ENCODE measurements around the gene BPIFB6. TPM values are rescaled to one million over a fixed set of nuclear protein-coding genes. Genes with fewer than 3 reads are reported as not detected.

Gene BPIFB6
- total and polyA plus RNA-seq, 9 donors: not detected

DNA sequence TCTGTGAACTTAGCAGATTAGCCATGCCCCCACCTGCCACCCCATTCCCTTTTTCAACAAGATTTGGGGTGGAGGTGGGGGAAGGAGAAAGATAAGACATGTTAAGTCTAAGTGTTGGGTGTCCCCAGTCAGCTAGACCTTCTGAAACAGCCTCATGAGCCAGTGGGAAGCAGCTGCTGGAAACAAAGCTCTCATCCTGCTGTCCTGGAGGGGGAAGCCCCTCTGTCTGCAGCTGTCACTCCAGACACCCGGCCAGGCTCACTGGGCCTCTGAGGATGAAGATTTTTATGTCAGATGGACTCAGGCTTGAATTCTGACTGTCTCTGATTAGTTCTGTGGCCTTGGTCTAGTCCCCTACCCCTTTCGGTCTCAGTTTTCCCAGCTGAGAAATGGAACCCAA is 23.3 kb downstream of the BPIFB6 start:
- intact Hi-C loops (cut with DNase I): no loop called here
- 78 to 81% (median 81%) methylated on average over 2 of the region's 2 CpGs for WGBS, 3 donors
- no peaks in the 10 kb centered on the region for H3K9me3 ChIP-seq

DNA sequence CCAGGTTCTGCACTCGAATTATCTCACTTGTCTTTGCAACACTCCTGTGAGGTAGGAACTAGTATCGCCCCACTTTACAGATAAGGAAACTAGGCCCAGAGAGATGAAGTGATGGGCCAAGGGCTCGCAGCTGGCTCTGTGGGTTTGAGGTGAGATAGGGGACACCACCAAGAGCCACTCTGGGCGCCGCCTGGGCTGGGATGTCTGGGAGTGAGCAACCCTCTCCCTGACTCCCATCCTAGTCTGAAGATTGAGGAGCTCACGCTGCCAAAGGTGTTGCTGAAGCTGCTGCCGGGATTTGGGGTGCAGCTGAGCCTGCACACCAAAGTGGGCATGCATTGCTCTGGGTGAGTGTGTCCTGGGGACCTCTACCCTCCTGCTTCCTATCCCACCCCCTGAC is 27.7 kb downstream of the BPIFB6 start:
- H3K4me1 ChIP-seq (ENCODE audit: insufficient read depth): no peaks in the 10 kb centered on the region
- WGBS, 3 donors: 69 to 76% (median 73%) methylated on average over 7 of the region's 7 CpGs
- no peak for DNase-seq
- H3K27ac ChIP-seq: no peak overlapping the region
- no peaks in the 10 kb centered on the region for H3K36me3 ChIP-seq
- H3K9me3 ChIP-seq: no peaks in the 10 kb centered on the region
- H3K27me3 ChIP-seq: no peaks in the 10 kb centered on the region
- intact Hi-C loops (cut with DNase I): no loop called here
- TF ChIP-seq POLR2A (IDR thresholded peaks at IDR 0.05) (no peak), EP300 (IDR thresholded peaks at IDR 0.05) (no peak)
- TF ChIP-seq, protein P1, sequence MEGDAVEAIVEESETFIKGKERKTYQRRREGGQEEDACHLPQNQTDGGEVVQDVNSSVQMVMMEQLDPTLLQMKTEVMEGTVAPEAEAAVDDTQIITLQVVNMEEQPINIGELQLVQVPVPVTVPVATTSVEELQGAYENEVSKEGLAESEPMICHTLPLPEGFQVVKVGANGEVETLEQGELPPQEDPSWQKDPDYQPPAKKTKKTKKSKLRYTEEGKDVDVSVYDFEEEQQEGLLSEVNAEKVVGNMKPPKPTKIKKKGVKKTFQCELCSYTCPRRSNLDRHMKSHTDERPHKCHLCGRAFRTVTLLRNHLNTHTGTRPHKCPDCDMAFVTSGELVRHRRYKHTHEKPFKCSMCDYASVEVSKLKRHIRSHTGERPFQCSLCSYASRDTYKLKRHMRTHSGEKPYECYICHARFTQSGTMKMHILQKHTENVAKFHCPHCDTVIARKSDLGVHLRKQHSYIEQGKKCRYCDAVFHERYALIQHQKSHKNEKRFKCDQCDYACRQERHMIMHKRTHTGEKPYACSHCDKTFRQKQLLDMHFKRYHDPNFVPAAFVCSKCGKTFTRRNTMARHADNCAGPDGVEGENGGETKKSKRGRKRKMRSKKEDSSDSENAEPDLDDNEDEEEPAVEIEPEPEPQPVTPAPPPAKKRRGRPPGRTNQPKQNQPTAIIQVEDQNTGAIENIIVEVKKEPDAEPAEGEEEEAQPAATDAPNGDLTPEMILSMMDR (IDR thresholded peaks at IDR 0.05): no peak
- no peak overlapping the region for H3K4me3 ChIP-seq

More for the DNA sequence above, 23.3 kb downstream of the BPIFB6 start:
- Histone ChIP-seq H3K36me3 (no peaks in the 10 kb centered on the region), H3K27me3 (no peaks in the 10 kb centered on the region), H3K27ac (no peak overlapping the region), H3K4me3 (no peak overlapping the region), H3K4me1 (ENCODE audit: insufficient read depth) (no peaks in the 10 kb centered on the region)
- TF ChIP-seq POLR2A (IDR thresholded peaks at IDR 0.05): no peak
- TF ChIP-seq, protein P1 (IDR thresholded peaks at IDR 0.05): no peak
- TF ChIP-seq EP300 (IDR thresholded peaks at IDR 0.05): no peak
- no peak for DNase-seq

DNA sequence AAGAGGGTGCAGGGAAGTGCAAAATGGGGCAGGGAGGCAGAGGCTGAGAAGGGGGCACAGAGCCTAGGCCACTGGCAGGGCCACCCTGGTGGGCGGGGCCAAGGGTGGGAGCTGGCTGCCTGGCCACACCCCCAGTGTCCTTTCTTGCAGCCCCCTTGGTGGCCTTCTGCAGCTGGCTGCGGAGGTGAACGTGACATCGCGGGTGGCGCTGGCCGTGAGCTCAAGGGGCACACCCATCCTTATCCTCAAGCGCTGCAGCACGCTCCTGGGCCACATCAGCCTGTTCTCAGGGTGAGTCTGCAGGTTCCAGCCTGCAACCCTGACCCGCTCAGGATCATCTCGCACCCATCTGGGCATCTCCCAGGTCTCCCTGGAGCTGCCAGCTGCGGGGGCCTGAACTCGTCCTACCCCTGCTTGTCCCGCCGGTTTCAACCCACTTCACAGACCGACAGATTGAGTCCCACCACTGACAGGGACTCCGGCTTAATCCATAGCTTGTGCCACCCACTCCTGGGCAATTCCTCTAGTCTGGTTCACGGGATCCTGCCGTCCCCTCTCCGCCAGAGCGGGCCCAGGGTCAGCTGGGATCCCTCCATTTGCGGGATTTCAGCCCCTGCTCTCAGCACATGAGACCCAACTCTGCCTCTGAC is 28.4 kb downstream of the BPIFB6 start:
- no peaks in the 10 kb centered on the region for H3K36me3 ChIP-seq
- no peak for DNase-seq
- no peaks in the 10 kb centered on the region for H3K9me3 ChIP-seq
- H3K27ac ChIP-seq: no peak overlapping the region
- H3K4me1 ChIP-seq (ENCODE audit: insufficient read depth): no peaks in the 10 kb centered on the region
- H3K27me3 ChIP-seq: no peaks in the 10 kb centered on the region
- intact Hi-C loops (cut with DNase I): loop anchor here in 1 of 4 donors (10.0 kb wide), 1 partner anchor 55 kb away; the partner anchor contains the start of genes BPIFB2 and SUN5
- H3K4me3 ChIP-seq: no peak overlapping the region
- 89 to 93% (median 91%) methylated on average over 22 of the region's 22 CpGs for WGBS, 3 donors
- TF ChIP-seq, protein P1 (IDR thresholded peaks at IDR 0.05): no peak
- TF ChIP-seq EP300 (IDR thresholded peaks at IDR 0.05): no peak
- no peak for TF ChIP-seq POLR2A (IDR thresholded peaks at IDR 0.05)

DNA sequence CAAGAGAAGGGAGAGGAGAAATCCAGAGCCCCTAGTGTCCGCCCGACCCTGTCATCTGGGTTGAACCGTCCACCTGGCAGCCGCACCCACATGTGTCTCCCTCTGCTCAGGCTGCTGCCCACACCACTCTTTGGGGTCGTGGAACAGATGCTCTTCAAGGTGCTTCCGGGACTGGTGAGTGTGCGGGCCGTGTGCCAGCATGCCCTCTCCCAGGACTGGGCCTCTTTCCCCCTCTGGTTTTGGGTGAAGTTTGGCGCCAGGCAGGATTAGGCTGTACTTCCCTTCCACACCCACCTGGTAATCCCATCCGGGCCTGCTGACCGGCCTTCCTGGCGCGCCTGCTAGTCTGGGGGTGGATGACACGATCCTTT is 30.2 kb downstream of the BPIFB6 start:
- intact Hi-C loops (cut with DNase I): loop anchor here in 1 of 4 donors (10.0 kb wide), 1 partner anchor 57 kb away; the partner anchor contains the start of genes BPIFB2 and SUN5
- Histone ChIP-seq H3K27me3 (no peaks in the 10 kb centered on the region), H3K4me1 (ENCODE audit: insufficient read depth) (no peaks in the 10 kb centered on the region), H3K9me3 (no peaks in the 10 kb centered on the region), H3K27ac (no peak overlapping the region), H3K4me3 (no peak overlapping the region), H3K36me3 (no peaks in the 10 kb centered on the region)
- DNase-seq: no peak
- WGBS, 3 donors: 81 to 85% (median 82%) methylated on average over 14 of the region's 14 CpGs
- TF ChIP-seq POLR2A (IDR thresholded peaks at IDR 0.05) (no peak), EP300 (IDR thresholded peaks at IDR 0.05) (no peak)
- TF ChIP-seq, protein P1 (IDR thresholded peaks at IDR 0.05): no peak
